Omental fat pad (tissue), 4 donors: Measurements from ENCODE around the gene CSN1S1. TPM values are rescaled to one million over a fixed set of nuclear protein-coding genes. Genes with fewer than 3 reads are reported as not detected.

ENCODE experiments used
- ATAC-seq: fragments of 150-250 bp; one replicate; pipeline ENCODE4 v1.9.1; 2016; ENCODE audit warnings: mild to moderate bottlenecking, moderate library complexity; ENCODE audit not compliant: low FRiP score
- DNase-seq: peaks from one replicate; pipeline ENCODE4 v3.0.0-alpha.2; 2019; ENCODE audit warnings: low spot score
- CTCF ChIP-seq, 3 donors: fragments of 450-650 bp; IDR thresholded peaks; one replicate each; pipeline ENCODE4 v1.5.1; 2016 to 2017; ENCODE audit warnings: antibody characterized with exemption in 3 of 3, mild to moderate bottlenecking in 3 of 3, moderate library complexity in 2 of 3
- total RNA-seq, 4 donors: library from RNA; depleted of rRNA; stranded (reverse); fragments of >200 nt; gene quantifications; one replicate each; pipeline ENCODE4 v1.1.0, GENCODE V29; 2016

CSN1S1 gene
- total RNA-seq, 4 donors from 2014 or later: 1.6 to 40.6 (median 2.9) TPM; not detected in 1

GRCh38 chr4:69986663-69987062 lies 55.8 kb downstream of the CSN1S1 start:
- no peak for ATAC-seq
- TF ChIP-seq CTCF (IDR thresholded peaks at IDR 0.05): no peak
- no peak for DNase-seq

DNA sequence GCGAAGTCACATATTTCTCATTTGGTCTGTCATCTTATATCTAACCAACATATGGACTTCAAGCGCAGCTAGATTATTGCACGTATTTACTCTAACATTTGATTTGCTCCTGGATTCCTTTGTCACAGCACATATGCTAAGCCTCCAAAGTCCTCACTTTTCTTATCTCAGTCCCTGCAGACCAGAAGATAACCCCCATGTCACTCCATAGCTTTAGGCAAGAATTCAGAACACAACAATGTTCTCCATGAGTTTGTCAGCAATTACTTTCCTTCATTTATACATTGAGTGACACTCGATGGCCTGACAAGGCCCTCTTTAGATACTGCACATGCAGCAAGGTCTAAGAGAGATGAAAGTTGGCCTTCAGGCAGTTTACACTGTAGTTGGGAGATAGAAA lies 60.1 kb downstream of the CSN1S1 start:
- no peak for ATAC-seq
- no peak for TF ChIP-seq CTCF (IDR thresholded peaks at IDR 0.05)
- DNase-seq: no peak

GRCh38 chr4:69994782-69995181 lies 63.9 kb downstream of the CSN1S1 start:
- no peak for ATAC-seq
- DNase-seq: no peak
- no peak for TF ChIP-seq CTCF (IDR thresholded peaks at IDR 0.05)

DNA sequence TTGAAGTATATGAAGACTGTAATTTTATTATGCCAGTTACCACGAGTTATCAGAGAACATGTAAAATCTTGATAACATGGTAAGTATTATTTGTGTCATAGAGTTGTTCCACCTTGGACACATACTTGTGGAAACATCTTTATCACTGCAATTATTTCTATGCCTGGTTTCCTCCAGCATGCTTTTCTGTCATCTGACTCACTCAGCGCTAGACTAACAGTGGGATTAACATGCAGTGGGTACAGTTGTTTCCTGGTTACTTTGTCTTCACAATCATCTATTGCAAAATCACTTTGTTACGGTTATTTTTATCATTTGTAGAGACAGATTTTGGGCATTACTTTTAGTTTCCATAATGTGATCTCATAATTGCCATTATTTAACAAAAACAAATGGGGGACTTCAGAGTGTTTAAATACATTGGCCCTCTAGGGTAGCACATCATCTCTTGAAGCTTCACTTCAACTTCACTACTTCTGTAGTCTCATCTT lies 64.7 kb downstream of the CSN1S1 start, which contains the start of gene STATH:
TSS of gene STATH (plus strand) at position 441 of the 491 bp plus-strand sequence. CDS start 2,472 bp downstream, outside the sequence.
- no peak for TF ChIP-seq CTCF (IDR thresholded peaks at IDR 0.05)
- ATAC-seq: no peak
- DNase-seq: no peak

Other genes with a start within 250 kb of the CSN1S1 start
- 10 to 100 TPM in 1 of 4 donors, 1 to 10 TPM in 3; 1.0 to 14.0 (median 3.1) TPM for gene SULT1B1, start 170.4 kb upstream of the CSN1S1 start, total RNA-seq
- gene SULT1E1, start 70.9 kb upstream of the CSN1S1 start, total RNA-seq: not detected
- not detected for gene CSN2, start 34.7 kb downstream of the CSN1S1 start, total RNA-seq
- gene STATH, start 64.9 kb downstream of the CSN1S1 start, total RNA-seq: not detected
- gene HTN3, start 97.4 kb downstream of the CSN1S1 start, total RNA-seq: not detected
- not detected for gene HTN1, start 119.4 kb downstream of the CSN1S1 start, total RNA-seq
- not detected for gene PRR27, start 223.2 kb downstream of the CSN1S1 start, total RNA-seq